H1 (cell line): ENCODE measurements around the gene RIPPLY3.

Experiments
- BRCA1 ChIP-seq: IDR thresholded peaks from 2 replicates; pipeline ENCODE4 v1.6.1; 2012; ENCODE audit warnings: low read depth, low read length, improper control_type of control experiment
- CBX8 ChIP-seq: fragments of 300-800, 300-1000 bp; sonication (generic); IDR thresholded peaks from 2 replicates; pipeline ENCODE4 v1.7.1; 2016; ENCODE audit warnings: low read depth, low read length, borderline replicate concordance
- CREB1 ChIP-seq: IDR thresholded peaks from 2 replicates; pipeline ENCODE4 v1.6.1; 2012; ENCODE audit warnings: inconsistent platforms
- CTCF ChIP-seq, 3 experiments: IDR thresholded peaks; 1 replicate in 2 of 3; 2 replicates in 1 of 3; pipeline versions ENCODE4 v1.5.1 to v1.6.1; 2011; ENCODE audit warnings: low read length in 3 of 3, mild to moderate bottlenecking in 3 of 3, inconsistent platforms in 2 of 3, low read depth in 1 of 3, moderate library complexity in 1 of 3; ENCODE audit not compliant: insufficient read depth in 1 of 3; ENCODE audit errors: control extremely low read depth in 1 of 3
- EZH2 ChIP-seq: fragments of 200-600 bp; sonication (generic); IDR thresholded peaks from 2 replicates; pipeline ENCODE4 v1.7.1; 2012; ENCODE audit warnings: low read depth, mild to moderate bottlenecking, moderate library complexity, low read length, inconsistent platforms; ENCODE audit not compliant: severe bottlenecking
- FOSL1 ChIP-seq: IDR thresholded peaks from 2 replicates; pipeline ENCODE4 v1.6.1; 2011; ENCODE audit warnings: mild to moderate bottlenecking, low read depth, low read length, moderate library complexity; ENCODE audit not compliant: insufficient read depth
- MAFK ChIP-seq: IDR thresholded peaks from 2 replicates; pipeline ENCODE4 v1.6.1; 2012; ENCODE audit warnings: low read depth, mild to moderate bottlenecking, improper control_type of control experiment, low read length
- NRF1 ChIP-seq: IDR thresholded peaks from 2 replicates; pipeline ENCODE4 v1.6.1; 2011; ENCODE audit warnings: mild to moderate bottlenecking, low read depth, low read length, improper control_type of control experiment
- POLR2A ChIP-seq, 2 experiments: IDR thresholded peaks; 1 replicate in 1 of 2; 2 replicates in 1 of 2; pipeline ENCODE4 v1.6.1; 2011; ENCODE audit warnings: low read depth in 2 of 2, low read length in 2 of 2, mild to moderate bottlenecking in 2 of 2; ENCODE audit errors: control extremely low read depth in 1 of 2
- POLR2AphosphoS5 ChIP-seq: IDR thresholded peaks from 2 replicates; pipeline ENCODE4 v1.6.1; 2011; ENCODE audit warnings: low read depth, low read length
- SP1 ChIP-seq: IDR thresholded peaks from 2 replicates; pipeline ENCODE4 v1.6.1; 2011; ENCODE audit warnings: low read depth, low read length
- TF ChIP-seq, protein P1 (sequence below): IDR thresholded peaks from 2 replicates; pipeline ENCODE4 v1.6.1; 2012; ENCODE audit warnings: inconsistent platforms

DNA sequence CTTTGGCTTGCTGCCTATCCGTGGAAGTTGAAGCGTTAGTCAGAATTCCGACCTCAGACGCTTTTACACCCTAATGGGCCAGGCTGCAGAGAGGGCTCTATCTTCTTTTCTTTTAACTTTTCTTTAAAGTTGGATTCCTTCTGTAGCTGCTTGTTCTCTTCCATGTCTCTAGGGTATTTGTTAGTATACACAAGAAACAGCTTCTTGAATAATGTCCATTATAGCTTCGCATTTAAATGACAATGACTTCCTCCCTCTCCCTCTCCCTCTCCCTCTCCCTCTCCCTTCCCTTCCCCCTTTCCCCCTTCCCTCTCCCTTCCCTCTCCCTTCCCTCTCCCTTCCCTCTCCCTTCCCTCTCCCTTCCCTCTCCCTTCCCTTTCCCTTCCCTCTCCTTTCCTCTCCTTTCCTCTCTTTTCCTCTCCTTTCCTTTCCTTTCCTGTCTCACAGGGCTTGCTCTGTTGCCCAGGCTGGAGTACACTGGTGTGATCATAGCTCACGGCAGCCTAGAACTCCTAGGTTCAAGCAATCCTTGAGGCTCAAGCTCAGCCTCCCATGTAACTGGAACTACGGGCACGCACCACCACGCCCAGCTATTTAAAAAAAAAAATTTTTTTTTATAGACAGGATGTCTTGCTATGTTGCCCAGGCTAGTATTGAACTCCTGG, 33.0 kb downstream of the RIPPLY3 start:
- TF ChIP-seq CTCF (IDR thresholded peaks at IDR 0.05; ENCODE audit: control extremely low read depth in 1 of 3, insufficient read depth in 1 of 3, low read depth in 1 of 3, low read length in 3 of 3): no peak
- no peak for TF ChIP-seq CBX8
- TF ChIP-seq MAFK: no peak
- TF ChIP-seq EZH2: no peak
- no peak for TF ChIP-seq NRF1
- no peak for TF ChIP-seq BRCA1
- no peak for TF ChIP-seq POLR2AphosphoS5
- TF ChIP-seq POLR2A (IDR thresholded peaks at IDR 0.05; ENCODE audit: control extremely low read depth in 1 of 2, low read depth in 2 of 2, low read length in 2 of 2): no peak
- no peak for TF ChIP-seq CREB1
- TF ChIP-seq, protein P1, sequence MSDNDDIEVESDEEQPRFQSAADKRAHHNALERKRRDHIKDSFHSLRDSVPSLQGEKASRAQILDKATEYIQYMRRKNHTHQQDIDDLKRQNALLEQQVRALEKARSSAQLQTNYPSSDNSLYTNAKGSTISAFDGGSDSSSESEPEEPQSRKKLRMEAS: no peak
- no peak for TF ChIP-seq FOSL1
- 0 out of 2 replicates have a peak, but pooled peaks have one; percentile 11 for TF ChIP-seq SP1
